MCF 10A (cell line): ENCODE results near the gene PRKAR2B. TPM values are rescaled to one million over a fixed set of nuclear protein-coding genes. Genes with fewer than 3 reads are reported as not detected.

Source experiments
- BruUV-seq: library from RNA; stranded (reverse); fragments of 400-500 nt; replicated peaks from 2 replicates; lab custom pipeline; 2021; lab: Mats Ljungman, UMichigan
- CTCF ChIA-PET: fragments of 300-600 bp; sonication (Branson Sonifier 250); formaldehyde crosslinking; extraction: SDS; loops from one replicate; lab custom pipeline; 2021; ENCODE audit warnings: antibody characterized with exemption, inconsistent platforms; lab: Yijun Ruan, JAX
- POLR2A ChIA-PET: fragments of 300-600, 350-650 bp; sonication (Branson Sonifier 250); formaldehyde crosslinking; extraction: SDS; loops from one replicate; lab custom pipeline; 2020; ENCODE audit warnings: antibody characterized with exemption, inconsistent platforms; lab: Yijun Ruan, JAX
- DNase-seq: peaks from one replicate; pipeline ENCODE4 v3.0.0-alpha.2; 2018; ENCODE audit not compliant: unreplicated experiment
- H3K27ac Mint-ChIP-seq: one replicate; pipeline ENCODE4 v1.8.0; 2022; ENCODE audit warnings: mild to moderate bottlenecking, low read depth, mixed read lengths; ENCODE audit not compliant: unreplicated experiment
- H3K27me3 Mint-ChIP-seq: one replicate; pipeline ENCODE4 v1.8.0; 2022; ENCODE audit warnings: mixed read lengths; ENCODE audit not compliant: insufficient read depth, unreplicated experiment
- H3K36me3 Mint-ChIP-seq: one replicate; pipeline ENCODE4 v1.8.0; 2022; ENCODE audit warnings: mild to moderate bottlenecking, moderate library complexity, mixed read lengths; ENCODE audit not compliant: insufficient read depth, unreplicated experiment
- H3K4me1 Mint-ChIP-seq: one replicate; pipeline ENCODE4 v1.8.0; 2022; ENCODE audit warnings: mixed read lengths; ENCODE audit not compliant: insufficient read depth, unreplicated experiment
- H3K4me3 Mint-ChIP-seq: one replicate; pipeline ENCODE4 v1.8.0; 2022; ENCODE audit warnings: mild to moderate bottlenecking, moderate library complexity, mixed read lengths; ENCODE audit not compliant: unreplicated experiment
- H3K9me3 Mint-ChIP-seq: one replicate; pipeline ENCODE4 v1.8.0; 2022; ENCODE audit warnings: mixed read lengths; ENCODE audit not compliant: unreplicated experiment
- CTCF ChIP-seq: fragments of 200-600 bp; IDR thresholded peaks from one replicate; pipeline ENCODE4 v1.8.0; 2022; ENCODE audit warnings: antibody characterized with exemption, mild to moderate bottlenecking; ENCODE audit not compliant: unreplicated experiment
- intact Hi-C: fragments of 100-400 bp; cut with micrococcal nuclease; formaldehyde crosslinking; loops from 2 replicates; pipeline ENCODE4 v1.14.1; 2022
- total RNA-seq: library from RNA; stranded (reverse); gene quantifications from 2 replicates; pipeline ENCODE4 v1.2.3, GENCODE V29; 2022

PRKAR2B gene
- total RNA-seq, 1 experiment from 2014 or later: not detected

- no peak overlapping the region for H3K4me3 Mint-ChIP-seq
- ChIA-PET CTCF (interaction anchor here (0.6 kb wide), 1 partner anchor 1027 kb away, joined by 4 read pairs; no protein-coding TSS in a partner anchor), POLR2A (interaction anchor here (1.0 kb wide), 1 partner anchor 11 kb away, joined by 3 read pairs; no protein-coding TSS in a partner anchor)
- no peak for DNase-seq
- no TSS peak for BruUV-seq
- peaks cover 17% of the 10 kb centered on the region for H3K27me3 Mint-ChIP-seq
- H3K4me1 Mint-ChIP-seq: no peaks in the 10 kb centered on the region
- no peak overlapping the region for H3K27ac Mint-ChIP-seq
- H3K9me3 Mint-ChIP-seq: no peaks in the 10 kb centered on the region
- no peak for TF ChIP-seq CTCF
- intact Hi-C loops: no loop called here
- no peaks in the 10 kb centered on the region for H3K36me3 Mint-ChIP-seq
Measured at GRCh38 chr7:107119376-107120105, 75.0 kb downstream of the PRKAR2B start.

GRCh38 chr7:107122486-107122911 lies 78.0 kb downstream of the PRKAR2B start:
- Mint-ChIP-seq H3K27ac (no peak overlapping the region), H3K4me1 (no peaks in the 10 kb centered on the region), H3K4me3 (no peak overlapping the region), H3K27me3 (peaks cover 42% of the 10 kb centered on the region), H3K36me3 (no peaks in the 10 kb centered on the region), H3K9me3 (no peaks in the 10 kb centered on the region)
- CTCF ChIA-PET: no interaction called here
- BruUV-seq: no TSS peak
- TF ChIP-seq CTCF: no peak
- POLR2A ChIA-PET: no interaction called here
- peak; percentile 25 for DNase-seq
- intact Hi-C loops: no loop called here

- H3K4me1 Mint-ChIP-seq: no peaks in the 10 kb centered on the region
- H3K9me3 Mint-ChIP-seq: no peaks in the 10 kb centered on the region
- no peak for DNase-seq
- H3K27ac Mint-ChIP-seq: no peak overlapping the region
- BruUV-seq: no TSS peak
- no peak for TF ChIP-seq CTCF
- ChIA-PET POLR2A (no interaction called here), CTCF (no interaction called here)
- intact Hi-C loops: no loop called here
- no peak overlapping the region for H3K4me3 Mint-ChIP-seq
- H3K36me3 Mint-ChIP-seq: no peaks in the 10 kb centered on the region
- H3K27me3 Mint-ChIP-seq: peaks cover 37% of the 10 kb centered on the region
Measured at GRCh38 chr7:107123392-107123791, 78.9 kb downstream of the PRKAR2B start.

- Mint-ChIP-seq H3K9me3 (no peaks in the 10 kb centered on the region), H3K27me3 (peaks cover 30% of the 10 kb centered on the region), H3K4me3 (no peak overlapping the region), H3K36me3 (no peaks in the 10 kb centered on the region), H3K27ac (no peak overlapping the region), H3K4me1 (no peaks in the 10 kb centered on the region)
- CTCF ChIA-PET: no interaction called here
- no TSS peak for BruUV-seq
- intact Hi-C loops: no loop called here
- POLR2A ChIA-PET: no interaction called here
- TF ChIP-seq CTCF: no peak
- DNase-seq: no peak
Measured at GRCh38 chr7:107125475-107125874, 81.0 kb downstream of the PRKAR2B start.
